Measurements from ENCODE around the gene FANCC.

Gene FANCC

GRCh38 chr9:95095641-95096355 lies 221.7 kb downstream of the FANCC start:
- DNase-seq: no peak

- no peak for DNase-seq
Observed at GRCh38 chr9:95094002-95094401, 223.5 kb downstream of the FANCC start.

- no peak for DNase-seq
Observed at GRCh38 chr9:95093586-95093985, 223.9 kb downstream of the FANCC start.

- no peak for DNase-seq
Observed at GRCh38 chr9:95092262-95093072, 225.0 kb downstream of the FANCC start.

- DNase-seq: no peak
Observed at GRCh38 chr9:95091601-95092261, 225.8 kb downstream of the FANCC start.

GRCh38 chr9:95090871-95091577 lies 226.5 kb downstream of the FANCC start:
- DNase-seq: no peak

GRCh38 chr9:95090023-95090791 lies 227.3 kb downstream of the FANCC start:
- no peak for DNase-seq

- DNase-seq: no peak
Observed at GRCh38 chr9:95089257-95090022, 228.1 kb downstream of the FANCC start.

GRCh38 chr9:95088421-95089161 lies 228.9 kb downstream of the FANCC start:
- no peak for DNase-seq

GRCh38 chr9:95087659-95088242 lies 229.8 kb downstream of the FANCC start:
- no peak for DNase-seq

- DNase-seq: no peak
Observed at GRCh38 chr9:95086564-95086955, 230.9 kb downstream of the FANCC start.

GRCh38 chr9:95085861-95086563 lies 231.5 kb downstream of the FANCC start:
- no peak for DNase-seq

GRCh38 chr9:95085036-95085770 lies 232.3 kb downstream of the FANCC start:
- no peak for DNase-seq

GRCh38 chr9:95084254-95084934 lies 233.1 kb downstream of the FANCC start:
- no peak for DNase-seq

GRCh38 chr9:95083086-95083768 lies 234.3 kb downstream of the FANCC start:
- no peak for DNase-seq

- DNase-seq: no peak
Observed at GRCh38 chr9:95082401-95083084, 235.0 kb downstream of the FANCC start.

GRCh38 chr9:95081998-95082397 lies 235.5 kb downstream of the FANCC start:
- no peak for DNase-seq

Data from DMS153 (cell line).